Endodermal cell (in vitro differentiated cells): Measurements from ENCODE around the gene CTPS1. TPM values are rescaled to one million over a fixed set of nuclear protein-coding genes. Genes with fewer than 3 reads are reported as not detected.
A peak's percentile ranks its signal among the peaks of the same experiment; 100 is the strongest.

Experiments used
- DNase-seq: peaks from one replicate; pipeline ENCODE4 v3.0.0-alpha.2; 2017
- H3K27ac ChIP-seq: 2 replicates; pipeline ENCODE4 v1.5.1; 2013; ENCODE audit warnings: mild to moderate bottlenecking, low read depth, low read length, moderate library complexity
- H3K27me3 ChIP-seq: 2 replicates; pipeline ENCODE4 v1.6.1; 2013; ENCODE audit warnings: mild to moderate bottlenecking, low read length, moderate library complexity; ENCODE audit not compliant: insufficient read depth, control insufficient read depth, poor library complexity, severe bottlenecking
- H3K36me3 ChIP-seq: 2 replicates; pipeline ENCODE4 v1.7.0; 2013; ENCODE audit warnings: mild to moderate bottlenecking, low read length, moderate library complexity; ENCODE audit not compliant: control insufficient read depth, insufficient read depth
- H3K4me1 ChIP-seq: one replicate; pipeline ENCODE4 v1.7.0; 2013; ENCODE audit warnings: low read length; ENCODE audit not compliant: control insufficient read depth, insufficient read depth
- H3K4me3 ChIP-seq: 2 replicates; pipeline ENCODE4 v1.5.1; 2013; ENCODE audit warnings: mild to moderate bottlenecking, low read length, moderate library complexity
- H3K9ac ChIP-seq: 2 replicates; pipeline ENCODE4 v1.6.1; 2013; ENCODE audit warnings: mild to moderate bottlenecking, low read length, moderate library complexity; ENCODE audit not compliant: poor library complexity, severe bottlenecking; ENCODE audit errors: extremely low read depth
- H3K9me3 ChIP-seq: 2 replicates; pipeline ENCODE4 v1.6.1; 2013; ENCODE audit warnings: mild to moderate bottlenecking, low read length, moderate library complexity; ENCODE audit not compliant: control insufficient read depth
- H3K27ac Mint-ChIP-seq: 2 replicates; pipeline ENCODE4 v1.8.0; 2020; ENCODE audit warnings: mixed read lengths
- H3K27me3 Mint-ChIP-seq: 2 replicates; pipeline ENCODE4 v1.8.0; 2021; ENCODE audit warnings: mild to moderate bottlenecking, mixed read lengths; ENCODE audit not compliant: insufficient read depth
- H3K36me3 Mint-ChIP-seq: 2 replicates; pipeline ENCODE4 v1.8.0; 2020; ENCODE audit warnings: low read depth, mixed read lengths
- H3K4me1 Mint-ChIP-seq: 2 replicates; pipeline ENCODE4 v1.8.0; 2020; ENCODE audit warnings: mixed read lengths
- H3K4me3 Mint-ChIP-seq: 2 replicates; pipeline ENCODE4 v1.8.0; 2020; ENCODE audit warnings: mild to moderate bottlenecking, moderate library complexity, mixed read lengths
- H3K9me3 Mint-ChIP-seq: 2 replicates; pipeline ENCODE4 v1.8.0; 2020; ENCODE audit warnings: mild to moderate bottlenecking, mixed read lengths
- WGBS, 2 experiments: methylation state at CpG; one replicate each; pipeline versions ENCODE4 v1.1.5 to v1.1.7; 2013; ENCODE audit warnings: missing lambda C conversion rate in 2 of 2, mixed read lengths in 1 of 2; ENCODE audit not compliant: insufficient coverage in 1 of 2, insufficient read length in 1 of 2; 5-methylcytosine and 5-hydroxymethylcytosine counted together
- total RNA-seq, 2 donors: library from RNA; stranded (reverse); fragmentation: NEBNext Ultra II Directional in 1 of 2; extraction: Animal tissue kit (Norgen Biotek cat#: 25700) in 1 of 2; gene quantifications; 2 replicates in 1 of 2; 3 replicates in 1 of 2; pipeline ENCODE4 v1.2.1, GENCODE V29; 2021
- TF ChIP-seq, protein P1 (sequence below): fragments of 200-600 bp; sonication (generic); conservative IDR thresholded peaks from 2 replicates; pipeline ENCODE4 v1.5.0; 2021; ENCODE audit warnings: antibody characterized with exemption, mild to moderate bottlenecking

Gene CTPS1
- total RNA-seq, 2 donors from 2014 or later = 79.9 to 84.0 TPM

DNA sequence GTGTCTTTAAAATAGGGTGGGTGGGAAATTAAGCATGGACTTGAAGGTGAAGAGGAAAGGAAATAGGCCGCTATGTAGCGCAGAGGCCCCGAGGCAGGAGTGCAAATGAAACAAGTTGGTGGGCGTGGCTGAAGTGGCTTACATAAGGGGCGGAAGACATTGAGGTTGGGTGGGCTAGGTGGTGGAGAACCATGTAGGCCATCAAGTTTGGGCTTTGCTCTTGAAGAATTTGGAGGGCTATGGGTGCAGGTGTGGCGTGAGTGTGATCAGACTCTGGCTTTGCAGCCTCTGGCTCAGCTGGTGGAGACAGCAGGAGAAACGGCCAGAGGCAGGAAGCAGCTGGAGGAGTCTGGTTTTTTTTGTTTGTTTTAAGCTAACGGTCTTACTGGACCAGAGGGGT is 35.4 kb downstream of the CTPS1 start:
- H3K4me1 ChIP-seq = no peaks in the 10 kb centered on the region
- peaks cover 63% of the 10 kb centered on the region for H3K36me3 ChIP-seq
- WGBS, 2 experiments = 93 to 96% methylated on average over 7 to 8 of the region's 8 CpGs
- no peaks in the 10 kb centered on the region for H3K27me3 ChIP-seq
- Mint-ChIP-seq H3K4me1 (no peaks in the 10 kb centered on the region), H3K36me3 (peaks cover 68% of the 10 kb centered on the region), H3K27ac (no peak overlapping the region), H3K4me3 (no peak overlapping the region), H3K9me3 (no peaks in the 10 kb centered on the region), H3K27me3 (no peaks in the 10 kb centered on the region)
- TF ChIP-seq, protein P1, sequence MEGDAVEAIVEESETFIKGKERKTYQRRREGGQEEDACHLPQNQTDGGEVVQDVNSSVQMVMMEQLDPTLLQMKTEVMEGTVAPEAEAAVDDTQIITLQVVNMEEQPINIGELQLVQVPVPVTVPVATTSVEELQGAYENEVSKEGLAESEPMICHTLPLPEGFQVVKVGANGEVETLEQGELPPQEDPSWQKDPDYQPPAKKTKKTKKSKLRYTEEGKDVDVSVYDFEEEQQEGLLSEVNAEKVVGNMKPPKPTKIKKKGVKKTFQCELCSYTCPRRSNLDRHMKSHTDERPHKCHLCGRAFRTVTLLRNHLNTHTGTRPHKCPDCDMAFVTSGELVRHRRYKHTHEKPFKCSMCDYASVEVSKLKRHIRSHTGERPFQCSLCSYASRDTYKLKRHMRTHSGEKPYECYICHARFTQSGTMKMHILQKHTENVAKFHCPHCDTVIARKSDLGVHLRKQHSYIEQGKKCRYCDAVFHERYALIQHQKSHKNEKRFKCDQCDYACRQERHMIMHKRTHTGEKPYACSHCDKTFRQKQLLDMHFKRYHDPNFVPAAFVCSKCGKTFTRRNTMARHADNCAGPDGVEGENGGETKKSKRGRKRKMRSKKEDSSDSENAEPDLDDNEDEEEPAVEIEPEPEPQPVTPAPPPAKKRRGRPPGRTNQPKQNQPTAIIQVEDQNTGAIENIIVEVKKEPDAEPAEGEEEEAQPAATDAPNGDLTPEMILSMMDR = no peak
- H3K9ac ChIP-seq = no peak overlapping the region
- H3K9me3 ChIP-seq = no peaks in the 10 kb centered on the region
- H3K27ac ChIP-seq = no peak overlapping the region
- no peak overlapping the region for H3K4me3 ChIP-seq
- no peak for DNase-seq

DNA sequence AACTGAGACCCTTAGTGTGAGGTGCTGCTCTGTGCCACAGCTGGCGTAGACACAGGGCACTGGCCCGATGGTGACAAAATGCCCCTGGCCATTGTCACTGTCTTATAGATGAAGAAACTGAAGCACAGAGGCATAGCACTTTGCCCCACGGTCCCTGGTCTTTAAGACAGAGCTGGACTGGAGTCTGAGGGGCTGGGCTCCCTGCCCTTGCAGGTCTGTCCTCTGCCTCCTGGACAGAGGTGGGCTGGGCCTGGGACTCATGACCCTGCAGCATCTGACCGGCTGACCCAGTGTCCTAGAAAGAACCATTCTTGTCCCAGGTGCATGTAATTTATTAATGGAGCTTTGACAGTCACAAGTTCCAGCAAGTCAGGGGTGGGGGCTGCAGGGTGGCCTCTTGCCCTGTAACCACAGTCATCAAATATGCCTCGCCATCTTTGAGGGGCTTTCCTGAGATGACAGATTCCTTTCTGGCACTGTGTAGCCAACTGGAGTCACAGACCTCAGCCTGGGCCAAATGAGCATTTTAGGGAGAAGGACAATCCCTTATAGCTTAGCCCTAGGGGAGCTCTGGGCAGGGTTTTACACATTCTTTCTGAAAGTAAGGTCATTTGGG is 35.9 kb downstream of the CTPS1 start:
- Histone ChIP-seq H3K9me3 (no peaks in the 10 kb centered on the region), H3K4me3 (no peak overlapping the region), H3K9ac (no peak overlapping the region), H3K4me1 (no peaks in the 10 kb centered on the region), H3K27ac (no peak overlapping the region), H3K27me3 (no peaks in the 10 kb centered on the region), H3K36me3 (peaks cover 58% of the 10 kb centered on the region)
- no peaks in the 10 kb centered on the region for H3K4me1 Mint-ChIP-seq
- H3K27ac Mint-ChIP-seq = no peak overlapping the region
- WGBS, 2 experiments = 87 to 95% methylated on average over 4 to 5 of the region's 5 CpGs
- TF ChIP-seq, protein P1 = no peak
- no peaks in the 10 kb centered on the region for H3K9me3 Mint-ChIP-seq
- no peak for DNase-seq
- peaks cover 63% of the 10 kb centered on the region for H3K36me3 Mint-ChIP-seq
- H3K27me3 Mint-ChIP-seq = no peaks in the 10 kb centered on the region
- H3K4me3 Mint-ChIP-seq = no peak overlapping the region

DNA sequence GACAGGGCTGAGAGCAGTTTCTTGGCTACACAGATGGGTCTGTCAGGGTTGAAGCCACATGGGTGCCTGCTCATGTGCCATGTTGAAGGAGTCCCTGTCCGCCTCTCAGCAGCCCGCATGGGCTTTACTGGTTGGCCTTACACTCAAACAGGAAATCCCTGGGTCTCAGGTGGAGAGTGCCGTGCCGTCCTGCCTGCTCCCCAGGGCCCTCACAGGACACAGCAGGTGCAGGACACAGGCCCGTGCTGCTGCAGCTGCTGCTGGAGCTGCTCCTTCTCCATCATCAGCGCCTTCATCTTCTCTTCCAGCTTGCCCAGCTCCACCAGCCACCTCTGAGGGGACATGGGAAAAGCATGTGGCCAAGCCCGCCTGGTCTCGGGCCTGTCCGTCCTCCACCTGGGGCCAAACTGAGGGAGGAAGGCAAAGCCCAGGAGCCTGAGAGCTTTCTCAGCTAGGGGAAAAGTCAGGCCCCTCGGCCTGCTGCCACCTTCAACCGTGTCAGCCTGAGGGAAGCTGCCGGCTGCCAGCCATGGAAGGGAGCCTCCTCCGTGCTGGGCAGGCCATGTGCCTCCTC is 36.5 kb downstream of the CTPS1 start:
- Mint-ChIP-seq H3K27ac (no peak overlapping the region), H3K9me3 (no peaks in the 10 kb centered on the region), H3K4me3 (no peak overlapping the region), H3K4me1 (no peaks in the 10 kb centered on the region), H3K36me3 (peaks cover 57% of the 10 kb centered on the region), H3K27me3 (no peaks in the 10 kb centered on the region)
- H3K36me3 ChIP-seq = peaks cover 52% of the 10 kb centered on the region
- WGBS, 2 experiments = 93 to 95% methylated on average over 8 to 13 of the region's 13 CpGs
- peak overlapping the region; percentile 17 for H3K27ac ChIP-seq
- TF ChIP-seq, protein P1 = no peak
- no peak for DNase-seq
- no peak overlapping the region for H3K4me3 ChIP-seq
- no peak overlapping the region for H3K9ac ChIP-seq
- H3K9me3 ChIP-seq = no peaks in the 10 kb centered on the region
- no peaks in the 10 kb centered on the region for H3K27me3 ChIP-seq
- no peaks in the 10 kb centered on the region for H3K4me1 ChIP-seq
